HUES64 (cell line): ENCODE data around the gene LTBP4.
"Not testable (repeated sequence)": the region's sequence is repeated elsewhere in the genome, so short reads cannot be mapped to it uniquely, and the experiment has no call there.

Experiments
- H3K27ac ChIP-seq: 2 replicates; pipeline ENCODE4 v1.7.0; 2013; ENCODE audit warnings: low read depth, low read length, inconsistent platforms
- H3K27me3 ChIP-seq: 2 replicates; pipeline ENCODE4 v1.6.1; 2013; ENCODE audit warnings: mild to moderate bottlenecking, low read length; ENCODE audit not compliant: insufficient read depth
- H3K36me3 ChIP-seq: 2 replicates; pipeline ENCODE4 v1.6.1; 2013; ENCODE audit warnings: mild to moderate bottlenecking, low read length; ENCODE audit not compliant: insufficient read depth
- H3K4me1 ChIP-seq: 2 replicates; pipeline ENCODE4 v1.6.1; 2013; ENCODE audit warnings: mild to moderate bottlenecking, low read length, moderate library complexity; ENCODE audit not compliant: insufficient read depth
- H3K4me3 ChIP-seq: 2 replicates; pipeline ENCODE4 v1.5.1; 2013; ENCODE audit warnings: mild to moderate bottlenecking, low read length, moderate library complexity
- H3K9ac ChIP-seq: 2 replicates; pipeline ENCODE4 v1.6.1; 2013; ENCODE audit warnings: mild to moderate bottlenecking, low read depth, low read length
- H3K9me3 ChIP-seq: 2 replicates; pipeline ENCODE4 v1.6.1; 2013; ENCODE audit warnings: low read depth, low read length; ENCODE audit not compliant: insufficient read depth
- WGBS: fragments of 150-250, 120-280 bp; methylation state at CpG from one replicate; pipeline ENCODE4 v1.1.7; 2013; ENCODE audit warnings: missing lambda C conversion rate; 5-methylcytosine and 5-hydroxymethylcytosine counted together

The LTBP4 gene

DNA sequence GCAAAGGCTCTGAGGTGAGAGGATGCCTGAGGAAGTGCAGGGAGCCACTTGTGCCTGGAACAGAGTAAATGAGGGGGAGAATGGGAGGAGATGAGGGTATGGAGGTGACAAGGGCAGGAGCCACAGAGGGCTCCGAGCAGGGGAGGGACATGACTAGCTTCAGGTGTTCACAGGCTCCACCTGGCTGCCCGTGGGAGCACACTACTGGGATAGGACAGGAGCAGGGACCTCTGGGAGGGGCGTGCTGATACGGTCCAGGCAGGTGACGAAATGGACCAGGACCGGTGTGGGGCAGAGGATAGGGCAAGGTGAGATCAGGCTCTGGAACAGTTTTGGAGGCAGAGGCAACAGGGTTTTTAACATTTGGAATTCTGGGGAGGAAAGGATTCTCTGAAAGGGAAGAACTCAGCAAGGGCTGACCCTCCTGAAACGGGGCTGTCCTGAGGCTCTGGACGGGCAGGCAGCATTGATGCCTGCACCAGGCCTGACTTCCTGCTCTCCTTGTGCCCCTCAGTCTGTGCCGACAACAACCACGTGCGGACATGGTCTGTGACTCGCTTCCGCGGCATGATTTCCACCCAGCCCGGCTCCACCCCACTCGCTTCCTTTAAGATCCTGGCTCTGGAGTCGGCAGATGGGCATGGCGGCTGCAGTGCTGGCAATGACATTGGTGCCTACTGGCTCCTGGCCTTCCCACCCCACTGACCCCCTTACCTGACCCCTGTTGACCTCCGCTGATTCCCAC lies 12.9 kb upstream of the LTBP4 start:
- Histone ChIP-seq H3K4me3 (no peak overlapping the region), H3K4me1 (no peaks in the 10 kb centered on the region), H3K9ac (no peak overlapping the region), H3K36me3 (peaks cover 21% of the 10 kb centered on the region), H3K27ac (no peak overlapping the region), H3K27me3 (no peaks in the 10 kb centered on the region), H3K9me3 (no peaks in the 10 kb centered on the region)
- 92% methylated on average over 19 of the region's 19 CpGs for WGBS

DNA sequence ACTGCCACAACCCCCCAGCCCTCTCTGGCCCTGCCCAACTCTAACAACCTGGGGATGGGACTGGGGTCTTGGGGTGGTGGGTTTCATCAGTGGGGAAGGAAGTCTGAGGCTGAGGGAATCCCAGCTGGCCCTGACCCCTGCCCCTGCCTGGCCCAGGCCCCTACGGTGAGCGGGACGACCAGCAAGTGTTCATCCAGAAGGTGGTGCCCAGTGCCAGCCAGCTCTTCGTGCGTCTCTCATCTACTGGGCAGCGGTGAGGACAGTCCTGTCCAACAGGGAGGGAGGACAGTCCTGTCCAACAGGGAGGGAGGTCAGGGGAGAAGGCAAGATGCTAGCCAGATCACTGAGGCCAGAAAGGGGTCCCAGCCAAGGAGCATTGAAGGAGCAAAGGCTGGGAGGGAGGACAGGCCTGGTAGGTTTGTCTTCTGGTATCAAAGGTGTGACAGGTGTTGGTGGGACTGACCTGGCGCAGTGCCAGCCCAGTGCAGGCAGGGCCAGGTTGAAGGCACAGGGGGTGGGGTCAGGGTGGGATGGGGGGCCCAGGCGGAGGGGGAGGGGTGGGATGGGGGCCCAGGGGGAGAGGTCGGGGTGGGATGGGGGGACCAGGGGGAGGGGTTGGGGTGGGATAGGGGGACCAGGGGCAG lies 12.1 kb upstream of the LTBP4 start:
- Histone ChIP-seq H3K27ac (no peak overlapping the region), H3K4me3 (no peak overlapping the region), H3K9me3 (no peaks in the 10 kb centered on the region), H3K4me1 (no peaks in the 10 kb centered on the region), H3K27me3 (no peaks in the 10 kb centered on the region), H3K36me3 (peaks cover 21% of the 10 kb centered on the region), H3K9ac (no peak overlapping the region)
- 95% methylated on average over 7 of the region's 9 CpGs for WGBS

DNA sequence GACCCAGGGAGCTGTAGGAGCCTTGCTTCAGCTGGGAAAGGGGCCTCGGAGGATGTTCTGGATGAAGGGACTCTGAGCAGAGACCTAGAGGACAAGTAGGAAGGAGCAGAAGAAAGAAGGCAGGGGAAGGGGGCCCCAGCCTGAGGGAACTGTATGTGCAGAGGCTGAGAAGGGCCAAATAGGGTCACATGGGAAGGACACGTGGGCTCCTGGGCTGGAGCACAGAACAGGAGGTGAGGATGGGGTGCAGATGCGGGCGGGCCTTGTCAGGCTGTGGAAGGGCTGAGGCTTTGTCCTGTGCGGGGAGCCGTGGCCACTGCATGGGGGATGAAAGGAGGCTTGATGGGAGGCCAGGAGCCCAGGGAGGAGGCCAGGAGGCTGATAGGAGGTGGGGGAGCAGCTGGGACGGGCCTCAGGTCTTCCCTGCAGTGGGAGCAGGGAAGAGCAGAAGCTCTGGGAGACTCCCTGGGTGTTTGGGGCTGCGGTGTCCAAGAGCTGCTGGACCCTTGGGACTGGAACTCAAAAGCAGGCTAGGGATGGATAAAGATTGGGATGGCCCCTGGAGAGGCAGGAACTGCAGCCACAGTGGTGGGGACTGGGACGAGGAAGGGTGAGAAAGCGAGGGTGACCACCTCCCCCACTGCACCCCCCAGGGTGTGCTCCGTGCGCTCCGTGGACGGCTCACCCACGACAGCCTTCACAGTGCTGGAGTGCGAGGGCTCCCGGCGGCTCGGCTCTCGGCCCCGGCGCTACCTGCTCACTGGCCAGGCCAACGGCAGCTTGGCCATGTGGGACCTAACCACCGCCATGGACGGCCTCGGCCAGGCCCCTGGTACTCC lies 11.4 kb upstream of the LTBP4 start:
- no peaks in the 10 kb centered on the region for H3K4me1 ChIP-seq
- 95% methylated on average over 26 of the region's 26 CpGs for WGBS
- H3K27ac ChIP-seq, result no peak overlapping the region

GRCh38 chr19:40590464-40591265 lies 10.5 kb upstream of the LTBP4 start:
- Histone ChIP-seq H3K36me3 (peaks cover 13% of the 10 kb centered on the region), H3K27me3 (no peaks in the 10 kb centered on the region), H3K4me3 (no peak overlapping the region), H3K4me1 (peaks cover 2% of the 10 kb centered on the region; the same call in 1 of the 2 replicates), H3K9me3 (no peaks in the 10 kb centered on the region), H3K9ac (no peak overlapping the region), H3K27ac (no peak overlapping the region)
- 93% methylated on average over 22 of the region's 22 CpGs for WGBS

More for the DNA sequence above, 11.4 kb upstream of the LTBP4 start:
- no peak overlapping the region for H3K4me3 ChIP-seq
- peaks cover 14% of the 10 kb centered on the region for H3K36me3 ChIP-seq
- no peak overlapping the region for H3K9ac ChIP-seq
- no peaks in the 10 kb centered on the region for H3K27me3 ChIP-seq
- H3K9me3 ChIP-seq, result no peaks in the 10 kb centered on the region

GRCh38 chr19:40591724-40592123 lies 9.4 kb upstream of the LTBP4 start:
- not testable (repeated sequence) for H3K4me3 ChIP-seq, H3K9me3 ChIP-seq, H3K27ac ChIP-seq, H3K27me3 ChIP-seq, H3K4me1 ChIP-seq, H3K9ac ChIP-seq
- whole genome bisulfite sequencing, result 100% methylated on average over 4 of the region's 4 CpGs
- peaks cover 11% of the 10 kb centered on the region for H3K36me3 ChIP-seq

GRCh38 chr19:40592170-40592569 lies 9.0 kb upstream of the LTBP4 start:
- Histone ChIP-seq H3K9ac (no peak overlapping the region), H3K36me3 (peaks cover 8% of the 10 kb centered on the region; the same call in 1 of the 2 replicates), H3K27me3 (peaks cover 11% of the 10 kb centered on the region), H3K4me1 (peaks cover 2% of the 10 kb centered on the region; the same call in 1 of the 2 replicates), H3K4me3 (no peak overlapping the region), H3K9me3 (no peaks in the 10 kb centered on the region), H3K27ac (no peak overlapping the region)
- 86% methylated on average over 4 of the region's 4 CpGs for WGBS

DNA sequence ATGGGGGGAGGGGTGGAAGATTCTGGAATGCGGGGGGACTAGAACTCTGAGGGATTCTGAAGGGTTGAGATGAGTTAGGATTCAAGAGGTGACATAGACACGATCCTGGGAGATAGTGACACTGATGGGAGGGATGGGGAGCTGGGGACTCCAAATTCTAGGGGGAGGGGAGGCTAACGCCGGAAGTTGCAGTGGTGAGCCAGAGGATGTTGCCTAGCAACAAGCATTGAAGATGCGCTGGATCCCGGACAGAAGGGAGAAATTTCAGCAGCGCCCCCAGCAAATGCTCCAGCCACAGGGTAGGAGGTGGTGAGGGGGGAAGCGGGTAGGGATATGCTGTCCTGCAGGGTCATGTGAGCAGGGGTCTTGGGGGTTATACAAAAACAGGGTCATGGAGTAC lies 6.9 kb upstream of the LTBP4 start:
- peaks cover 9% of the 10 kb centered on the region; the same call in 1 of the 2 replicates for H3K4me1 ChIP-seq
- no peaks in the 10 kb centered on the region for H3K9me3 ChIP-seq
- H3K36me3 ChIP-seq, result no peaks in the 10 kb centered on the region
- H3K27me3 ChIP-seq, result peaks cover 28% of the 10 kb centered on the region
- H3K27ac ChIP-seq, result no peak overlapping the region
- no peak overlapping the region for H3K9ac ChIP-seq
- WGBS, result 31% methylated on average over 8 of the region's 8 CpGs
- no peak overlapping the region for H3K4me3 ChIP-seq

GRCh38 chr19:40594657-40595091 lies 6.5 kb upstream of the LTBP4 start:
- H3K27ac ChIP-seq, result no peak overlapping the region
- H3K36me3 ChIP-seq, result no peaks in the 10 kb centered on the region
- H3K27me3 ChIP-seq, result peaks cover 32% of the 10 kb centered on the region
- peaks cover 14% of the 10 kb centered on the region for H3K4me1 ChIP-seq
- 37% methylated on average over 13 of the region's 13 CpGs for WGBS
- H3K9me3 ChIP-seq, result no peaks in the 10 kb centered on the region
- 0 out of 2 replicates have a peak overlapping the region, but pooled peaks have one; percentile 1 for H3K4me3 ChIP-seq
- no peak overlapping the region for H3K9ac ChIP-seq

GRCh38 chr19:40596608-40597328 lies 4.4 kb upstream of the LTBP4 start:
- peaks cover 21% of the 10 kb centered on the region for H3K4me1 ChIP-seq
- WGBS, result 10% methylated on average over 53 of the region's 53 CpGs
- H3K9ac ChIP-seq, result no peak overlapping the region
- no peaks in the 10 kb centered on the region for H3K36me3 ChIP-seq
- peaks cover 53% of the 10 kb centered on the region for H3K27me3 ChIP-seq
- no peaks in the 10 kb centered on the region for H3K9me3 ChIP-seq
- peak overlapping the region; percentile 73 for H3K4me3 ChIP-seq
- H3K27ac ChIP-seq, result no peak overlapping the region

GRCh38 chr19:40597329-40597838 lies 3.8 kb upstream of the LTBP4 start:
- Histone ChIP-seq H3K4me3 (peak overlapping the region; percentile 73), H3K27ac (no peak overlapping the region), H3K27me3 (peaks cover 59% of the 10 kb centered on the region), H3K9ac (no peak overlapping the region), H3K36me3 (no peaks in the 10 kb centered on the region), H3K9me3 (no peaks in the 10 kb centered on the region), H3K4me1 (peaks cover 21% of the 10 kb centered on the region)
- WGBS, result 14% methylated on average over 18 of the region's 18 CpGs
